Posterior vena cava (tissue), 2 donors: ENCODE data around the gene VRTN. TPM values are rescaled to one million over a fixed set of nuclear protein-coding genes. Genes with fewer than 3 reads are reported as not detected.
A peak's percentile ranks its signal among the peaks of the same experiment; 100 is the strongest.
"Not testable (repeated sequence)": the region's sequence is repeated elsewhere in the genome, so short reads cannot be mapped to it uniquely, and the experiment has no call there.

Experiments
- DNase-seq: peaks from one replicate; pipeline ENCODE4 v3.0.0-alpha.2; 2020; ENCODE audit warnings: low spot score
- intact Hi-C, 2 donors: fragments of 100-400 bp; cut with DNase I; formaldehyde crosslinking; loops; one replicate each; pipeline versions ENCODE4 v1.14.1 to v1.14.2; 2022 to 2023
- total RNA-seq, 2 donors: library from RNA; stranded (reverse); fragmentation: NEBNext Ultra II Directional; extraction: Animal tissue kit (Norgen Biotek cat#: 25700); gene quantifications; one replicate each; pipeline ENCODE4 v1.2.1, GENCODE V29; 2021
- donor health status: DM: yes; HTN: yes; CAD: no.
- donor health status: DM: yes; HTN: yes; CAD: no.

The VRTN gene
- total RNA-seq, 2 donors from 2014 or later = not detected

- DNase-seq, intact Hi-C loops: not testable (repeated sequence)
Observed at GRCh38 chr14:74381571-74381970, 33.3 kb downstream of the VRTN start.

GRCh38 chr14:74382231-74382630 lies 34.0 kb downstream of the VRTN start:
- DNase-seq = no peak
- intact Hi-C loops = no loop called here

- peak; percentile 55 for DNase-seq
- intact Hi-C loops = no loop called here
Observed at GRCh38 chr14:74389980-74390379, 41.7 kb downstream of the VRTN start.

- intact Hi-C loops = not testable (repeated sequence)
Observed at GRCh38 chr14:74390505-74390904, 42.2 kb downstream of the VRTN start.

GRCh38 chr14:74391479-74391878 lies 43.2 kb downstream of the VRTN start:
- intact Hi-C loops = no loop called here

More at GRCh38 chr14:74390505-74390904, 42.2 kb downstream of the VRTN start:
- not testable (repeated sequence) for DNase-seq

GRCh38 chr14:74392616-74393570 lies 44.6 kb downstream of the VRTN start:
- DNase-seq = no peak

More at GRCh38 chr14:74391479-74391878, 43.2 kb downstream of the VRTN start:
- DNase-seq = no peak

GRCh38 chr14:74394549-74394948 lies 46.3 kb downstream of the VRTN start:
- intact Hi-C loops = no loop called here
- no peak for DNase-seq

More at GRCh38 chr14:74392616-74393570, 44.6 kb downstream of the VRTN start:
- intact Hi-C loops = no loop called here

- intact Hi-C loops = no loop called here
- no peak for DNase-seq
Observed at GRCh38 chr14:74395094-74395493, 46.8 kb downstream of the VRTN start.

- intact Hi-C loops = no loop called here
- DNase-seq = peak; percentile 24
Observed at GRCh38 chr14:74400031-74400685, 51.9 kb downstream of the VRTN start.

- intact Hi-C loops = no loop called here
- DNase-seq = no peak
Observed at GRCh38 chr14:74400919-74401503, 52.7 kb downstream of the VRTN start.

- intact Hi-C loops = no loop called here
- DNase-seq = peak; percentile 63
Observed at GRCh38 chr14:74401504-74402241, 53.4 kb downstream of the VRTN start.

GRCh38 chr14:74402401-74403251 lies 54.4 kb downstream of the VRTN start:
- intact Hi-C loops = no loop called here
- no peak for DNase-seq

GRCh38 chr14:74403619-74404417 lies 55.5 kb downstream of the VRTN start:
- intact Hi-C loops = no loop called here
- DNase-seq = no peak

GRCh38 chr14:74404435-74404834 lies 56.2 kb downstream of the VRTN start:
- intact Hi-C loops = no loop called here
- no peak for DNase-seq

- intact Hi-C loops = no loop called here
- no peak for DNase-seq
Observed at GRCh38 chr14:74405663-74406062, 57.4 kb downstream of the VRTN start.

GRCh38 chr14:74407021-74407800 lies 58.9 kb downstream of the VRTN start:
- intact Hi-C loops = no loop called here
- no peak for DNase-seq

GRCh38 chr14:74407801-74408154 lies 59.5 kb downstream of the VRTN start:
- intact Hi-C loops = no loop called here
- DNase-seq = no peak
